ENCODE data around the gene SLC8A1. TPM values are rescaled to one million over a fixed set of nuclear protein-coding genes. Genes with fewer than 3 reads are reported as not detected.

SLC8A1 gene
- total and polyA plus RNA-seq, 10 of the 15 experiments (the other 5 are each of a cell fraction or from before 2014, with no cell fraction given), result under 0.01 to 1.2 (median 0.01) TPM; not detected in 3

GRCh38 chr2:40169430-40169829 lies 282.5 kb downstream of the SLC8A1 start:
- Histone ChIP-seq H3K79me2 (ENCODE audit: control insufficient read depth, insufficient read depth, low read length) (no peaks in the 10 kb centered on the region), H2AFZ (ENCODE audit: control insufficient read depth, low read depth, low read length) (no peak overlapping the region), H3K4me1 (ENCODE audit: control insufficient read depth, insufficient read depth, low read length) (no peaks in the 10 kb centered on the region), H3K36me3 (ENCODE audit: control insufficient read depth in 2 of 2, insufficient read depth in 2 of 2, low read length in 1 of 2) (no peaks in the 10 kb centered on the region), H4K20me1 (ENCODE audit: control insufficient read depth, insufficient read depth) (no peaks in the 10 kb centered on the region), H3K9ac (ENCODE audit: control insufficient read depth, insufficient read depth, low read length) (no peak overlapping the region), H3K4me2 (ENCODE audit: control insufficient read depth, insufficient read depth) (no peak overlapping the region), H3K27ac (ENCODE audit: control insufficient read depth, insufficient read depth) (no peak overlapping the region), H3K27me3 (replicated peaks in 1 of 2; ENCODE audit: control insufficient read depth in 2 of 2, insufficient read depth in 2 of 2, low read length in 1 of 2) (no peaks in the 10 kb centered on the region), H3K9me3 (replicated peaks; ENCODE audit: control insufficient read depth, insufficient read depth, low read length) (no peaks in the 10 kb centered on the region), H3K4me3 (no peak overlapping the region)
- DNase-seq (ENCODE audit: low read depth, low spot score) (no peak), ATAC-seq (no peak), FAIRE-seq (no peak)
- TF ChIP-seq MXI1 (IDR thresholded peaks at IDR 0.05; ENCODE audit: low read depth, low read length) (no peak), NBN (IDR thresholded peaks at IDR 0.05) (no peak), RELB (IDR thresholded peaks at IDR 0.05; ENCODE audit: low read depth) (no peak), ZZZ3 (IDR thresholded peaks at IDR 0.05; ENCODE audit: control insufficient read depth, insufficient read length, low read depth) (no peak), FOS (IDR thresholded peaks at IDR 0.05; ENCODE audit: borderline replicate concordance, extremely low read depth, insufficient read length) (no peak), ETV6 (conservative IDR thresholded peaks at IDR 0.05 in 1 of 2, IDR thresholded peaks at IDR 0.05 in 1 of 2; ENCODE audit: borderline replicate concordance in 1 of 2, low read depth in 1 of 2) (no peak), BMI1 (IDR thresholded peaks at IDR 0.05; ENCODE audit: borderline replicate concordance) (no peak), TCF12 (IDR thresholded peaks at IDR 0.05; ENCODE audit: low read depth, low read length) (no peak), MTA3 (IDR thresholded peaks at IDR 0.05; ENCODE audit: borderline replicate concordance, low read length) (no peak), NR2C2 (IDR thresholded peaks at IDR 0.05; ENCODE audit: borderline replicate concordance, control insufficient read depth, insufficient read length, low read depth) (no peak), ATF3 (IDR thresholded peaks at IDR 0.05; ENCODE audit: borderline replicate concordance, extremely low read depth, low read depth, low read length) (no peak), SP1 (IDR thresholded peaks at IDR 0.05; ENCODE audit: low read depth, low read length) (no peak), ZBTB11 (CRISPR knock-in tag; IDR thresholded peaks at IDR 0.05) (no peak), ZBTB4 (CRISPR knock-in tag; IDR thresholded peaks at IDR 0.05) (no peak), NFYA (IDR thresholded peaks at IDR 0.05; ENCODE audit: borderline replicate concordance, low read depth, low read length) (no peak), TCF7 (IDR thresholded peaks at IDR 0.05; ENCODE audit: borderline replicate concordance) (no peak)
- ChIA-PET POLR2A (no interaction called here), RAD21 (ENCODE audit: unreplicated experiment) (no interaction called here), CTCF (no interaction called here), SMC1A (ENCODE audit: uncharacterized antibody, unreplicated experiment) (no interaction called here)
- intact Hi-C loops (cut with micrococcal nuclease; ENCODE audit: unreplicated experiment) (no loop called here), in situ Hi-C loops (cut with MboI) (no loop called here)
- WGBS (ENCODE audit: insufficient coverage, insufficient replicate concordance, low lambda C conversion rate, missing lambda C conversion rate), result 46% methylated on average over 2 of the region's 2 CpGs
- BruUV-seq (replicated peaks), result no TSS peak

Data from GM12878 (cell line).